ENCODE results near the gene RNF224. TPM values are rescaled to one million over a fixed set of nuclear protein-coding genes. Genes with fewer than 3 reads are reported as not detected.
A peak's percentile ranks its signal among the peaks of the same experiment; 100 is the strongest.

RNF224 gene
- total and polyA plus RNA-seq, 2 of the 13 experiments (the other 11 are each of a cell fraction or from before 2014, with no cell fraction given), result 0.09 TPM; not detected in 1

DNA sequence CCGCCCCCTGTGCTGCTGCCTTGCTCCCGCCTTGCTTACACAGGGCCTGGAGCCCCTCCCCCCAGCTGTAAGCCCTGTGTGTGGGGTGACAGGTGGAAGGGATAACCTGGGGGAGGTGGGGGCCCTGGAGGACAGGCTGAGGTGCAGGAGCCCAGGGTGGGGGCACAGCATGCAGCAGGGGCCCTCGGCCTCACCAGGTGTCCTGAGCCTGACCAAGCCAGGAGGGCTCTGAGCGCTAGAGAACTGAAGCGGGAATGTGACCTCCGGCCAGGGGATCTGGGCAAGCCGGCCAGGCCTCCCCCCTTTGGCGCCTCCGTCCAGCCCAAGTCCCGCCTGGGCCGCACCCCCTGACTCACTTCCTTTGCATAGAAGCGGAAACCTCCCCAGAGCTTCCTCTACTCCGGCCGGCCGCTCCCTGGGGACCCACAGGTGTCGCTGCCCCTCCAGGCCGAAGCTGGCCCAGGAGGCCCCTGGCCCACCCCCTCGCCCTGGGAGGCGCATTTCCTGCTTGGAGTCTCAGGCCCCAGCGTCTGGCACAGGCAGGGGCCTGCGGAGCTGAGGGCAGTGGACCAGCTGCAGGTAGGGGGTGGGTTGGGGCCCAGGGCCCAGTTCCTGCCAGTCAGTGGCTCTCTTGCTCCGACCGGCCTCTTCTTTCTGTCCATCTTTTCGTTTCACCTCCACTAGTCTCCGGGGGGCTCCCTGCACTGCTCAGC lies 50.2 kb downstream of the RNF224 start, which contains the start of gene TOR4A (continued):
- TF ChIP-seq HDAC1 (CRISPR knock-in tag; IDR thresholded peaks at IDR 0.05) (peak; percentile 83), NR1H2 (CRISPR knock-in tag; IDR thresholded peaks at IDR 0.05; ENCODE audit: borderline replicate concordance, low read depth) (0 out of 2 replicates have a peak, but pooled peaks have one; percentile 55), GABPA (IDR thresholded peaks at IDR 0.05; ENCODE audit: low read depth, low read length) (no peak), GABPA (CRISPR knock-in tag; IDR thresholded peaks at IDR 0.05; ENCODE audit: low read depth) (peak; percentile 90), RXRA (CRISPR knock-in tag; IDR thresholded peaks at IDR 0.05) (peak; percentile 76), FOXA3 (CRISPR knock-in tag; IDR thresholded peaks at IDR 0.05) (peak; percentile 61; the same call in 1 of the 2 replicates), HNF4G (IDR thresholded peaks at IDR 0.05; ENCODE audit: borderline replicate concordance, low read depth, low read length) (0 out of 2 replicates have a peak, but pooled peaks have one; percentile 5), HNF4G (CRISPR knock-in tag; IDR thresholded peaks at IDR 0.05; ENCODE audit: borderline replicate concordance, low read depth) (no peak; the same call in 1 of the 2 replicates), YY1 (IDR thresholded peaks at IDR 0.05; ENCODE audit: insufficient read depth, insufficient replicate concordance, low read depth, low read length) (peak; percentile 65), GZF1 (CRISPR knock-in tag; IDR thresholded peaks at IDR 0.05) (peak; percentile 88; the same call in 1 of the 2 replicates), ZNF432 (CRISPR knock-in tag; IDR thresholded peaks at IDR 0.05; ENCODE audit: borderline replicate concordance) (no peak), ZSCAN20 (CRISPR knock-in tag; IDR thresholded peaks at IDR 0.05; ENCODE audit: borderline replicate concordance) (peak; percentile 21), ZNF382 (CRISPR knock-in tag; IDR thresholded peaks at IDR 0.05; ENCODE audit: borderline replicate concordance) (no peak), ZBTB3 (CRISPR knock-in tag; IDR thresholded peaks at IDR 0.05; ENCODE audit: borderline replicate concordance, low read depth) (no peak), ZNF749 (CRISPR knock-in tag; IDR thresholded peaks at IDR 0.05; ENCODE audit: borderline replicate concordance) (0 out of 2 replicates have a peak, but pooled peaks have one; percentile 13), ATAD3A (CRISPR knock-in tag; IDR thresholded peaks at IDR 0.05) (no peak), ZNF232 (CRISPR knock-in tag; IDR thresholded peaks at IDR 0.05; ENCODE audit: borderline replicate concordance) (0 out of 2 replicates have a peak, but pooled peaks have one; percentile 38), ZNF644 (CRISPR knock-in tag; IDR thresholded peaks at IDR 0.05; ENCODE audit: low read depth) (no peak), KLF15 (CRISPR knock-in tag; IDR thresholded peaks at IDR 0.05; ENCODE audit: borderline replicate concordance) (0 out of 2 replicates have a peak, but pooled peaks have one; percentile 53), ZNF205 (CRISPR knock-in tag; IDR thresholded peaks at IDR 0.05) (peak; percentile 35), ZNF562 (CRISPR knock-in tag; IDR thresholded peaks at IDR 0.05; ENCODE audit: borderline replicate concordance) (no peak), ZSCAN30 (CRISPR knock-in tag; IDR thresholded peaks at IDR 0.05) (peak; percentile 75; the same call in 1 of the 2 replicates), ZNF564 (CRISPR knock-in tag; IDR thresholded peaks at IDR 0.05) (no peak), ZNF672 (CRISPR knock-in tag; IDR thresholded peaks at IDR 0.05) (no peak), ZNF557 (CRISPR knock-in tag; IDR thresholded peaks at IDR 0.05) (peak; percentile 77), SP5 (CRISPR knock-in tag; IDR thresholded peaks at IDR 0.05; ENCODE audit: borderline replicate concordance, low read depth) (peak; percentile 36), ZFP1 (CRISPR knock-in tag; IDR thresholded peaks at IDR 0.05) (0 out of 2 replicates have a peak, but pooled peaks have one; percentile 16)
- TF ChIP-seq, protein P1, sequence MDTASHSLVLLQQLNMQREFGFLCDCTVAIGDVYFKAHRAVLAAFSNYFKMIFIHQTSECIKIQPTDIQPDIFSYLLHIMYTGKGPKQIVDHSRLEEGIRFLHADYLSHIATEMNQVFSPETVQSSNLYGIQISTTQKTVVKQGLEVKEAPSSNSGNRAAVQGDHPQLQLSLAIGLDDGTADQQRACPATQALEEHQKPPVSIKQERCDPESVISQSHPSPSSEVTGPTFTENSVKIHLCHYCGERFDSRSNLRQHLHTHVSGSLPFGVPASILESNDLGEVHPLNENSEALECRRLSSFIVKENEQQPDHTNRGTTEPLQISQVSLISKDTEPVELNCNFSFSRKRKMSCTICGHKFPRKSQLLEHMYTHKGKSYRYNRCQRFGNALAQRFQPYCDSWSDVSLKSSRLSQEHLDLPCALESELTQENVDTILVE (CRISPR knock-in tag; IDR thresholded peaks at IDR 0.05), result peak; percentile 69
- TF ChIP-seq, protein P2, sequence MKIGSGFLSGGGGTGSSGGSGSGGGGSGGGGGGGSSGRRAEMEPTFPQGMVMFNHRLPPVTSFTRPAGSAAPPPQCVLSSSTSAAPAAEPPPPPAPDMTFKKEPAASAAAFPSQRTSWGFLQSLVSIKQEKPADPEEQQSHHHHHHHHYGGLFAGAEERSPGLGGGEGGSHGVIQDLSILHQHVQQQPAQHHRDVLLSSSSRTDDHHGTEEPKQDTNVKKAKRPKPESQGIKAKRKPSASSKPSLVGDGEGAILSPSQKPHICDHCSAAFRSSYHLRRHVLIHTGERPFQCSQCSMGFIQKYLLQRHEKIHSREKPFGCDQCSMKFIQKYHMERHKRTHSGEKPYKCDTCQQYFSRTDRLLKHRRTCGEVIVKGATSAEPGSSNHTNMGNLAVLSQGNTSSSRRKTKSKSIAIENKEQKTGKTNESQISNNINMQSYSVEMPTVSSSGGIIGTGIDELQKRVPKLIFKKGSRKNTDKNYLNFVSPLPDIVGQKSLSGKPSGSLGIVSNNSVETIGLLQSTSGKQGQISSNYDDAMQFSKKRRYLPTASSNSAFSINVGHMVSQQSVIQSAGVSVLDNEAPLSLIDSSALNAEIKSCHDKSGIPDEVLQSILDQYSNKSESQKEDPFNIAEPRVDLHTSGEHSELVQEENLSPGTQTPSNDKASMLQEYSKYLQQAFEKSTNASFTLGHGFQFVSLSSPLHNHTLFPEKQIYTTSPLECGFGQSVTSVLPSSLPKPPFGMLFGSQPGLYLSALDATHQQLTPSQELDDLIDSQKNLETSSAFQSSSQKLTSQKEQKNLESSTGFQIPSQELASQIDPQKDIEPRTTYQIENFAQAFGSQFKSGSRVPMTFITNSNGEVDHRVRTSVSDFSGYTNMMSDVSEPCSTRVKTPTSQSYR (CRISPR knock-in tag; IDR thresholded peaks at IDR 0.05; ENCODE audit: borderline replicate concordance), result peak; percentile 89
